ENCODE measurements around the gene ATG3.
"Not testable (repeated sequence)": the region's sequence is repeated elsewhere in the genome, so short reads cannot be mapped to it uniquely, and the experiment has no call there.

The ATG3 gene

DNA sequence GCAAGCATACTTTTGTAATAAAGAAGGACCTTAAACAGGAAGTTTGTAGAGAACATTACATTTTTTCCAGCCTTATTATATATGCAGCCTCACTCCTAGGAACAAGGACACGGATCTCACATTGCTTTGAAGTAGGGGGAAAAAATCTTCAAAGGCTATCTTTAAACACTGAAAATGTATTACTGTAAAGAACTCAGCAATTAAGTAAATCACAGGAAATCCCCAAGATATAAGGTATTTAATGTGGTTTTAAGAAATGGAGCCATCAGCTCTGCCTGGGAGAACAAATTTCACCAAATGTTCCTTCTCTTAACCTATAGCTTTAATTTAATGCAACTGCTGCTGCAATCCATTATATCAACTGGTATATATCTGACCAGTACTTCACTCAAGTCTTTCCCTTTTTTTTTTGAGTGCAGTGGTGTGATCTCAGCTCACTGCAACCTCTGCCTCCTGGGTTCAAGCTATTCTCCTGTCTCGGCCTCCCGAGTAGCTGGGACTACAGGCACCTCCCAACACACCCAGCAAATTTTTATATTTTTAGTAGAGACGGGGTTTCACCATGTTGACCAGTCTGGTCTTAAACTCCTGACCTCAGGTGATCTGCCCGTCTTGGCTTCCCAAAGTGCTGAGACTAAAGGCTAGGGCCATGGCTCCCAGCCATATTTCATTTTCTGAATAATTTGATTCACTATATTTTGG, 65.2 kb downstream of the ATG3 start:
- Histone ChIP-seq H3K4me1 (ENCODE audit: control insufficient read depth in 1 of 2, insufficient read depth in 2 of 2, low read length in 2 of 2) (no peaks in the 10 kb centered on the region), H3K4me3 (ENCODE audit: low read depth in 1 of 2, low read length in 2 of 2) (no peak overlapping the region), H3K36me3 (ENCODE audit: control insufficient read depth in 1 of 2, insufficient read depth in 2 of 2, low read length in 2 of 2) (no peaks in the 10 kb centered on the region), H3K27ac (ENCODE audit: low read length) (no peak overlapping the region), H3K9me3 (ENCODE audit: control insufficient read depth in 1 of 2, low read length in 2 of 2) (no peaks in the 10 kb centered on the region), H3K27me3 (ENCODE audit: low read depth, low read length) (no peaks in the 10 kb centered on the region)

DNA sequence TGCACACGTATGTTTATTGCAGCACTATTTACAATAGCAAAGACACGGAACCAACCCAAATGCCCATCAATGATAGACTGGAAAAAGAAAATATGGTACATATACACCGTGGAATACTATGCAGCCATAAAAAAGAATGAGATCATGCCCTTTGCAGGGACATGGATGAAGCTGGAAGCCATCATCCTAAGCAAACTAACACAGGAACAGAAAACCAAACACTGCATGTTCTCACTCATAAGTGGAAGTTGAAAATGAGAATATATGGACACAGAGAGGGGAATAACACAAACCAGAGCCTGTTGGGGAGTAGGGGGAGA, 67.4 kb downstream of the ATG3 start:
- H3K4me3 ChIP-seq (ENCODE audit: low read depth in 1 of 2, low read length in 2 of 2); H3K27me3 ChIP-seq (ENCODE audit: low read depth, low read length); H3K27ac ChIP-seq (ENCODE audit: low read length); H3K4me1 ChIP-seq (ENCODE audit: control insufficient read depth in 1 of 2, insufficient read depth in 2 of 2, low read length in 2 of 2); H3K9me3 ChIP-seq (ENCODE audit: control insufficient read depth in 1 of 2, low read length in 2 of 2); H3K36me3 ChIP-seq (ENCODE audit: control insufficient read depth in 1 of 2, insufficient read depth in 2 of 2, low read length in 2 of 2): not testable (repeated sequence)

DNA sequence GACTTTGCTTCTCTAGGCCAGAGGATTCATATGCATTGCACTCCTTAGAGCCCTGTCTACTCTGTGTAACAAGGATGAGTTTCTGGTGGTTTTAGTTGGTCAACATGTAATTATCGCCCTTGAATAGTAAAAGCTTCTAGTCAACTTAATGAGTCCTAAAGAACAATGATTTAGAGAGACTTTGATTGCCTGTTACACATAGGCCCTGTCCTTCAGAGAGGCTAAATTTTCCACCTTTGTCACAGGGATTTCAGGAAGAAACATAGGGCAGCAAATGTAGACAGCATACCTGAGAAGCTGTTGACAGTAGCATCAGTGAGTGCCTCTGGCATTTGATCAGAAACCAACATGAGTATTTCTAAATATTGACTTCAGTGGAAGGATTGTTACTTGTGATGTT, 69.6 kb downstream of the ATG3 start:
- Histone ChIP-seq H3K36me3 (ENCODE audit: control insufficient read depth in 1 of 2, insufficient read depth in 2 of 2, low read length in 2 of 2) (no peaks in the 10 kb centered on the region), H3K4me1 (ENCODE audit: control insufficient read depth in 1 of 2, insufficient read depth in 2 of 2, low read length in 2 of 2) (no peaks in the 10 kb centered on the region), H3K27ac (ENCODE audit: low read length) (no peak overlapping the region), H3K27me3 (ENCODE audit: low read depth, low read length) (no peaks in the 10 kb centered on the region), H3K9me3 (ENCODE audit: control insufficient read depth in 1 of 2, low read length in 2 of 2) (no peaks in the 10 kb centered on the region), H3K4me3 (ENCODE audit: low read depth in 1 of 2, low read length in 2 of 2) (no peak overlapping the region)

DNA sequence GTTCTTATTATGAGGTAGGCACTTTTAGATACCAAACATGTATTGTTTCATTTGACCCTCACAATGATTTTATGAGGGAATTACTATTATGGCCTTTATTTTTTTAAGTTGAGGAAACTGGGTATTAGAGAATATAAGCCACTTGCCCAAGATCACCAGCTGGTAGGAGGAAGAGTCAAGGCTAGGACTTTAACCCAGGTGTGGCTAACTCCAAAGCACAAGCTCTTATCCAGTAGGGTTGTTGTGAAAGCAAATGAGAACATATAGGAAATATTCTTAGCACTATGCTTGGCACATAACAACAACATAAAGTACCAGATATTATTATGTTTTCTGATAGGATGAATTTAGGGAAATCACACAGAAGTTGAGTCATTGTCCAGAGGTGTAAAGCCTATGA, 70.4 kb downstream of the ATG3 start:
- Histone ChIP-seq H3K27me3 (ENCODE audit: low read depth, low read length) (no peaks in the 10 kb centered on the region), H3K4me3 (ENCODE audit: low read depth in 1 of 2, low read length in 2 of 2) (no peak overlapping the region), H3K27ac (ENCODE audit: low read length) (no peak overlapping the region), H3K9me3 (ENCODE audit: control insufficient read depth in 1 of 2, low read length in 2 of 2) (no peaks in the 10 kb centered on the region), H3K36me3 (ENCODE audit: control insufficient read depth in 1 of 2, insufficient read depth in 2 of 2, low read length in 2 of 2) (no peaks in the 10 kb centered on the region), H3K4me1 (ENCODE audit: control insufficient read depth in 1 of 2, insufficient read depth in 2 of 2, low read length in 2 of 2) (no peaks in the 10 kb centered on the region)

DNA sequence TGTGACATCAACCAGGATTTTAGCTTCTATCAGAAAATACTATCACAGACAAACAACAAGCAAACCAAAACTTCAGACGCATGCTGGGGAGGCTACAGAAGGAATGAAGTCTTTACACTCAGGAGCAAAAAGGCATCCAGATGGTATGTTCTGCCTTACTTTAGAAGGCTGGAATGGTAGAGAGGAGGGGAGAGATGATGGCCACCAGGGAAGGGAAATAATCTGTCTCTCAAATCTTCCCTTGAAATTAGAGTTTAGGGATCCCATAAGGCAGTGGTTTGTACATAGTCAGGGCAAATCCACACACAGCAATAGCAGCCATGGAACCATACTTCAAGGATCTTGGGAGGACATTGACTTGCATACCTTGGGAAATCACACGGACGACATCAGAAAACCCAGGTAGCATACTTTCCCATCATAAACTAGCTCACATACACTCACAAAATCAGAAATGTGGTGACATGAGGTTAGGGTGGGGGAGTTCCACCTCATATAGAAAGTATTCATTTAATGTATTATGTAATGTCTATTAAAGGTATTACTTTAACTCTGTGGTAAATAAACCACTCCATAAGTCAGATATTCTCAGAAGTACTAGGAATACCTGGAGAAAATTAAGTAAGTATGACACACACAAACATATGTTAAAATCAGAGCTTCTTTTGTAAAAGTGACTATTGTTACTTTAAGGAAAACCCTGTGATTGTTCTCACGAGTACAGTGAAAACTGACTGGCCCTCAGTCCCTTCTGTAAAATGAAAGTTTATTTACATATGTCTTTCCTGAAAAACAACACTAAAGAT, 71.9 kb downstream of the ATG3 start:
- Histone ChIP-seq H3K4me1 (ENCODE audit: control insufficient read depth in 1 of 2, insufficient read depth in 2 of 2, low read length in 2 of 2) (no peaks in the 10 kb centered on the region), H3K27ac (ENCODE audit: low read length) (no peak overlapping the region), H3K9me3 (ENCODE audit: control insufficient read depth in 1 of 2, low read length in 2 of 2) (no peaks in the 10 kb centered on the region), H3K4me3 (ENCODE audit: low read depth in 1 of 2, low read length in 2 of 2) (no peak overlapping the region), H3K36me3 (ENCODE audit: control insufficient read depth in 1 of 2, insufficient read depth in 2 of 2, low read length in 2 of 2) (no peaks in the 10 kb centered on the region), H3K27me3 (ENCODE audit: low read depth, low read length) (no peaks in the 10 kb centered on the region)

DNA sequence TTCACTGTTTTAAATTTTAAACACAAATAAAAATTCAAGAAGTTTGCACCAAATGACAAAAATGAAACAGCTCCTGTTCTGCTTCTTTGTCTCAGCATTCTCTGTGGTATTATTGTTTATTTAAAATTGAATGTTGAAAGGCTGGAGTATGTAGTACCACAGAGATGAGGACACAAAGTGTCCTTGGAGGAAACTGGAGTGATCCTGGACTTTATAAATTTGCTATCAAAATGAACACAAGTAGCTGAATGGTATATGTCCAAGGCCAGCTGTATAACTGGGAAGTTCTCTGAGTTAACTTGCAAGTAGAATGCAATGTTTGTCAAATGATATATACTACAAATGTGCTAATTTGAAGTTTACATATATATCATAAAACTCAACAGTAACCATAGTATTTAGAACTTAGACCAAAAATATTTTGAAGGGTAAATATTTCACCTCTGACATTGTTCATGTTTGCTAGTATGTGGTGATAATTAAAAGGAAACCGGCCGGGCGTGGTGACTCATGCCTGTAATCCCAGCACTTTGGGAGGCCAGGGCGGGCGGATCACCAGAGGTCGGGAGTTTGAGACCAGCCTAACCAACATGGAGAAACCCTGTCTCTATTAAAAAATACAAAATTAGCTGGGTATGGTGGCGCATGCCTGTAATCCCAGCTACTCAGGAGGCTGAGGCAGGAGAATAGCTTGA, 74.8 kb downstream of the ATG3 start:
- Histone ChIP-seq H3K27ac (ENCODE audit: low read length) (no peak overlapping the region), H3K4me3 (ENCODE audit: low read depth in 1 of 2, low read length in 2 of 2) (no peak overlapping the region), H3K9me3 (ENCODE audit: control insufficient read depth in 1 of 2, low read length in 2 of 2) (no peaks in the 10 kb centered on the region), H3K27me3 (ENCODE audit: low read depth, low read length) (no peaks in the 10 kb centered on the region), H3K4me1 (ENCODE audit: control insufficient read depth in 1 of 2, insufficient read depth in 2 of 2, low read length in 2 of 2) (no peaks in the 10 kb centered on the region), H3K36me3 (ENCODE audit: control insufficient read depth in 1 of 2, insufficient read depth in 2 of 2, low read length in 2 of 2) (no peaks in the 10 kb centered on the region)

DNA sequence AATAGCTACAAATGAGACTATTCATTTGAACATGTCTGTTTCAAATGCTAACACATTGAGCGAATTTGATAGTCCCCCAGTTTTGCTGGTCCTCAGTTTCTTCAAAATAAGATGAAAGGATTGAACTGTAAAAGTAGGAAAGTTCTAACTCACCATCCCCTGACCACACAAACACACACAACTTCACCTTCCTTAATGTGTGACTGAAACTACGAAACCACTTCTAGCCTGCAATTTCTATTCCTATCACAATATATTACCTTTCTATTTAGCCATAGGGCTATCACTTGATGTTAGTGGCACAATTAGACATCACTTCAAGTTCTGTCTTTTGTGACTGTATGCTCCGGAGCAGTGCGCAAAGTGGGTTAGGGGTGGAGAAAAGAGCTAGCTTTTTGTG, 77.4 kb downstream of the ATG3 start:
- Histone ChIP-seq H3K4me3 (ENCODE audit: low read depth in 1 of 2, low read length in 2 of 2) (no peak overlapping the region), H3K27ac (ENCODE audit: low read length) (no peak overlapping the region), H3K9me3 (ENCODE audit: control insufficient read depth in 1 of 2, low read length in 2 of 2) (no peaks in the 10 kb centered on the region), H3K27me3 (ENCODE audit: low read depth, low read length) (no peaks in the 10 kb centered on the region), H3K4me1 (ENCODE audit: control insufficient read depth in 1 of 2, insufficient read depth in 2 of 2, low read length in 2 of 2) (no peaks in the 10 kb centered on the region), H3K36me3 (ENCODE audit: control insufficient read depth in 1 of 2, insufficient read depth in 2 of 2, low read length in 2 of 2) (no peaks in the 10 kb centered on the region)

DNA sequence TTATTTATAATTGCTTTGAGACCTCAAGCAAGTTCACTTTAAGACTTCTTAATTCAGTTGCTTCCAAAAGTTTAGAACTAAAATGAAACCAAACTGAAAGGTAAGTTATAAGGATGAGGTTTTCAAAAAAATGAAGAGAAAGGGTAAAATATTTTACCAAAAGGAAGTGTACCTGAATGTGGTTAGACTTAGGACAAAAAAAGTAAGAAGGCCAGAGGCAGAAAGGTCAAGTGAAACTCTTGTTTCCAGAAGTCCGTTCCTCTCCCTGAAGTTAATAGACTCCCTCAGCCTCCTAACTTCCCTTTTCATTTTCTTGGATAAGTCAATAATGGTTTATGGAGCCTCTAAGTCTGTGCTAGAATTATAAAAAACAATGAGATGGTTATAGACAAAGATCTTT, 79.1 kb downstream of the ATG3 start:
- Histone ChIP-seq H3K4me1 (ENCODE audit: control insufficient read depth in 1 of 2, insufficient read depth in 2 of 2, low read length in 2 of 2) (no peaks in the 10 kb centered on the region), H3K36me3 (ENCODE audit: control insufficient read depth in 1 of 2, insufficient read depth in 2 of 2, low read length in 2 of 2) (no peaks in the 10 kb centered on the region), H3K27me3 (ENCODE audit: low read depth, low read length) (no peaks in the 10 kb centered on the region), H3K4me3 (ENCODE audit: low read depth in 1 of 2, low read length in 2 of 2) (no peak overlapping the region), H3K27ac (ENCODE audit: low read length) (no peak overlapping the region), H3K9me3 (ENCODE audit: control insufficient read depth in 1 of 2, low read length in 2 of 2) (no peaks in the 10 kb centered on the region)
